Measurements from ENCODE around the gene HRC.
"Not testable (repeated sequence)": the region's sequence is repeated elsewhere in the genome, so short reads cannot be mapped to it uniquely, and the experiment has no call there.

The HRC gene

GRCh38 chr19:49133621-49134454, 21.4 kb downstream of the HRC start:
- peak; percentile 58 for DNase-seq

DNA sequence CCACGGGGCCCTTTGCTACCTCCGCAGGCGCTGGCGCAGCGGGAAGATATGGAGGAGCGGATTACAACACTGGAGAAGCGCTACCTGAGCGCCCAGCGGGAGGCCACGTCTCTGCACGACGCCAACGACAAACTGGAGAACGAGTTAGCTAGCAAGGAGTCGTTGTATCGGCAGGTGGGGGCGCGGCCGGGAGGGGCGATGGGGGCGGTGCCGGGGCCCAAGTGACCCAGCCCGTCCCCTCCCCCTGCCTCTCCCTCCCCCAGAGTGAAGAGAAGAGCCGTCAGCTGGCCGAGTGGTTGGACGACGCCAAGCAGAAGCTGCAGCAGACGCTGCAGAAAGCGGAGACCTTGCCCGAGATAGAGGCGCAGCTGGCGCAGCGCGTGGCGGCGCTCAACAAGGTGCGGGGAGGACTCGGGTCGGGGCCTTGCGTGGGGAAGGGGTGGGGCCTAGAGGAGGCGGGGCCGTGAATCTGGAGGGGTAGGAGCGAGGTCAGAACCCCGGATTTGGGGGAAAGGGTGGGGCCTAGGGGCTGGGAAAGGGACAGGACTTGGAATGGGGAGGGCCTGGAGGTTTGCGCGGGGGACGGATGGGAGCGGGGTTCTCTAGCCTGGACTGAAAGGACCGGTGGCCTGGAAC, 22.1 kb downstream of the HRC start:
- DNase-seq = no peak

- DNase-seq = no peak
Observed at GRCh38 chr19:49130325-49130724, 24.9 kb downstream of the HRC start.

GRCh38 chr19:49129238-49129583, 26.0 kb downstream of the HRC start:
- DNase-seq = peak; percentile 48

DNA sequence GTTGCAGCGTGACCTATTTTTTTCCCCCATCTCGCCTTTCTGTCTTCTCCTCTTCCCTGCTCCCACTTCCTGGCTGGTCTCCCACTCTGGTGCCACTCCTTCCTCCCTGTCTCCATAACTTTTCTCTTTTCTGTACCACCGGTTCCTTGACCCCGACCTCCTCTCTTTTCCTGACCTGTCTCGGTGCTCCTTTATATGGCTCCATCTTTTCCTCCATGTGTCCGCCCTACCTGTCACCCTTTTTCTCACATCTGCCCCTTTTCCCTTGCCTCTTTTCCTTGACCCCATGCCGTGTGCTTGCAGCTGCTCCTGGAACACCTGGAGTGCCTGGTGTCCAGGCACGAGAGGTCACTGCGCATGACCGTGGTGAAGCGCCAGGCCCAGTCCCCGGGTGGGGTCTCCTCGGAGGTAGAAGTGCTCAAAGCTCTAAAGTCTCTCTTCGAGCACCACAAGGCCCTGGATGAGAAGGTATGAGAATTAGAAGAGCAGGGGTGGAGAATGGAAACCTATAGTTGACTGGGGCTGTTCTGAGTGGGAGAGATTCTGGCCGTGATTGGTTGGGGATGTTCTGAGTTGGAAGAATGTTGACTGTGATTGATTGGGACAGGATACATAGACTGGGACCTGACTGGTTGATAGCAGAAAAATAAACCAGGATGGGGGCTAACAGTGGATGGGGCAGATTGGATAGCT, 26.5 kb downstream of the HRC start:
- DNase-seq = no peak

- DNase-seq = peak; percentile 97
Observed at GRCh38 chr19:49127674-49128544, 27.3 kb downstream of the HRC start.

DNA sequence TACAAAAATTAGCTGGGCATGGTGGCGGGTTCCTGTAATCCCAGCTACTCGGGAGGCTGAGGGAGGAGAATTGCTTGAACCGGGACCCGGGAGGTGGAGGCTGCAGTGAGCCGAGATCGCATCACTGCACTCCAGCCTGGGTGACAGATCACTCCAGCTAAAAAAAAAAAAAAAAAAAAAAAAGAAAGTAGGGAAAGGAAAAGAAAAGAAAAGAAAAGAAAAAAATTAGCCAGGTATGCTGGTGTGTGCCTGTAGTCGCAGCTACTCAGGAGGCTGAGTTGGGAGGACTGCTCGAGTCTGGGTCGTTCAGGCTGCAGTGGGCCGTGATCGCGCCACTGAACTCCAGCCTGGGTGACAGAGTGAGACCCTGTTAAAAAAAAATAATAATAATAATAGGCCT, 28.0 kb downstream of the HRC start:
- DNase-seq = not testable (repeated sequence)

DNA sequence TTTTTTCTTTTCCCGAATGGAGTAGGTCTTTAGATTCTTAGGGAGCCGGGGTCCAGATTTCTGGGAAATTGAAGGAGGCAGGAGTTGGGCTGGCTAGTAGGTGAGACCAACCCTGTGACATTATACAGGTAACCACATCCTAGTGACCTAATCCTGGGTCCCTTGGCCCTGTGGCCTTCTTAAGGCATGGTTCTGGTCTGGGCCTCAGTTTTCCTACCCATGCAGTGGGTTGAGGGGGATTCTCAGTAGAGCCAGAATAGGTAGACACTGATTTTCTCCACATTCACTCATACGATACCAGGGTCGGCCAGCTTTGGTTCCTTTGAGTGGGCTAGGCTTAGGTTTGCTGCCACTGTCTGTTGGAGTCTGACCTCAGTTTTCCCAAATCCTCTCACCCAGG, 28.6 kb downstream of the HRC start:
- DNase-seq = no peak

GRCh38 chr19:49125025-49125731, 30.0 kb downstream of the HRC start:
- no peak for DNase-seq

GRCh38 chr19:49123285-49123684, 31.9 kb downstream of the HRC start:
- DNase-seq = not testable (repeated sequence)

GRCh38 chr19:49121841-49122240, 33.4 kb downstream of the HRC start:
- not testable (repeated sequence) for DNase-seq

GRCh38 chr19:49120868-49121267, 34.3 kb downstream of the HRC start:
- no peak for DNase-seq

DNA sequence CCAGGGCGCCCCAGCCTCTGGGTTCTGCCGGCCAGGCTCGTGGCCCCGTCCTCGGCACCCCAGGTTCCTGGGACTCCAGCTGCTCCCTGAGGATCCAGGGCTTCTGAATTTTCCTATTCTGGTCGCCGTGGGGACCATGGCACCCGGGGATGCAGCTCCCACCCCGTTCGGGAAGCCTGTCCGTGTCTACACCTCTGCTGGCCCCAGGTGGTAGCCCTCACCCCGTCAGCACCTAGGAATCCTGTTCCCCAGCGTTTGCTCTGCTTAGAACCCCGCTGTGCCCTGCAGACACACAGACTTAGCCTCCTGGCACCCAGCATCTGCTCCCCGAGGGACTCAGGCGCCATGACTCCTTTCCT, 34.9 kb downstream of the HRC start:
- DNase-seq = no peak

DNA sequence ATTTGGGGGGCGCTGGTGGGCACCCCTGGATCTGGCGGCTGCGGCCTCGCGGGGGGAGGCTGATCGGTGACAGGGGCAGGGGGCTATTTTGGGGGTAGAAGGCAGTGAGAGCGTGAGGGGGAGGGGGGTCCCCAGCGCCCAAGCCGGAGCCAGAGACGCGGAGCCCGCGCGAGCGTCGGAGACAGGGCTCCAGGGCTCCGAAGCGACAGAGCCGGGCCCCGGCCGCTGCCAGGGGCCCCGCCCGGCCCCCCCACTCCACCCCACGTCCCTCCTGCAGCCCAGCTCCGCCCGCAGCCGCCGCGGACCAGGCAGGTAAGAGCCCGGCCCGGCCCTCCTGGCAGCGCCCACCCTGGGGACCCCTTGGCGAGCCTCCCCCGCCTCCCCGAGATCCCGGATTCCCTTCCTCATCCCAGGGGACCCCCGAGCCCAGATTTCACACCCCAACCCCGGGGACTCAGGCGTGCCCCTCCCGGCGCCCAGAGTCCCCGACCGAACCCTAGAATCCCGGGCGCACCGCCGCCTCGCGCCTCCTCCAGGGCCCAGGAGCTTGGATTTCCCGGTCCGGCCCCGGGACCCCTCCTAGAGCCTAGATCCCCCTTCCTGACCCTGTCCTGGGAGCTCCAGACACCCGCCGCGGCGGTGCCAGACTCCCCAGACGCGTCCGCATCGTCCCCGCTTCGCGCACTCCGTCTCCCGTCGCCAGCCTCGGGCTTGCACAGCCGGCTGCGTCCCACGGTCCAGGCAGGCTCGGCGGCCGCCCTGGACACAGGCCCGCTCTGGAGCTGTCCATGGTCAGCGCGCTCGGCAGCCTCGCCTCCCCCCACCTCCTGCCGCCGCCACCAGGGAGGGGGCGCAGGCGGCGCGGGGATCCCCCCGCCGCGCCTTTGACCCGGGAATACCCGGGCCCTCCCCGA, 35.5 kb downstream of the HRC start, which contains the start of gene PPFIA3:
TSS of gene PPFIA3 (plus strand) at position 134 of the 914 bp plus-strand sequence. CDS start 8,330 bp downstream, outside the sequence.
- peak; percentile 49 for DNase-seq

DNA sequence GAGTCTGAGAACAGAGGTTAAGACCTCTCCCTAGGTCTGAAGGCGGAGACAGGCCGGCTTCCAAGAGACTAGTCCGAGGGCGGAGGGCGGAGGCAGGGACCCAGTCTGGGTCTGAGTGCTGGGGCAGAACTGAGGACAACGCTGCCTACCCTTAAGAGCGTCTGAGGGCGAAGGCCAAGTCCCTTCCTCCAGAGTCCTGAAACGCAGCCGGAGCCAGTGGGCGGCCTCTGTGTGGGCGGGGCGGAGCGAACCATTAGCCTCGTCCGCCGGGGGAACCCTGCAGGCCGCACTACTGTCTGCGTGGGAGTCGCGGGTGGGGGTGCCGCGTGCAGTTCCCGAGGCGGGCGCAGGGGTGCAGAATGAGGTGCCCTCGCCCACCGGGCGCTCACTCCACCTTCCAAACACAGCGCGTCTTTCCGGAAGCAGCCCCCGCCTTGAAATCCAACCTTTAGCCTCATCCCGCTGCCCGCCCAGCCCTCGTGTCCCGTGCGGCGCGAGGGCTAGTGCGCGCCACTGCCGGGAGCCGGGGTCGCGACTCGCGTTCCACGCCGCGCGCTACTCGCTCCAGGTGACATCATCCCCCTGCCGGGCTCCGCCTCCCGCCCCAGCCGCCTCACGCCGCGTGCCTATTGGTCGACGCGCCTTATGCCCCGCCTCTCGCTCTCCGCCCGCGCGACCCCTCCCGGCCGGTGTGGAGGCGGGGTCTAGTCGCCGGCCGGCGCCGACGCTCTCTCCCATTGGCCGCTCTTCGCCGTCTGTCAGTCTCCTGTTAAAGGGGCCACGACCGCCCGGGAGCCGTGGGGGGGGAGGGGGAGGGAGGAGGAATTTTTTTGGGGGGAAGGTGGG, 36.4 kb downstream of the HRC start, which contains the start of gene C19orf73:
TSS of gene C19orf73 (minus strand) at position 579 of the 846 bp plus-strand sequence. CDS start at position 458, 121 bp downstream.
- peak; percentile 94 for DNase-seq

DNA sequence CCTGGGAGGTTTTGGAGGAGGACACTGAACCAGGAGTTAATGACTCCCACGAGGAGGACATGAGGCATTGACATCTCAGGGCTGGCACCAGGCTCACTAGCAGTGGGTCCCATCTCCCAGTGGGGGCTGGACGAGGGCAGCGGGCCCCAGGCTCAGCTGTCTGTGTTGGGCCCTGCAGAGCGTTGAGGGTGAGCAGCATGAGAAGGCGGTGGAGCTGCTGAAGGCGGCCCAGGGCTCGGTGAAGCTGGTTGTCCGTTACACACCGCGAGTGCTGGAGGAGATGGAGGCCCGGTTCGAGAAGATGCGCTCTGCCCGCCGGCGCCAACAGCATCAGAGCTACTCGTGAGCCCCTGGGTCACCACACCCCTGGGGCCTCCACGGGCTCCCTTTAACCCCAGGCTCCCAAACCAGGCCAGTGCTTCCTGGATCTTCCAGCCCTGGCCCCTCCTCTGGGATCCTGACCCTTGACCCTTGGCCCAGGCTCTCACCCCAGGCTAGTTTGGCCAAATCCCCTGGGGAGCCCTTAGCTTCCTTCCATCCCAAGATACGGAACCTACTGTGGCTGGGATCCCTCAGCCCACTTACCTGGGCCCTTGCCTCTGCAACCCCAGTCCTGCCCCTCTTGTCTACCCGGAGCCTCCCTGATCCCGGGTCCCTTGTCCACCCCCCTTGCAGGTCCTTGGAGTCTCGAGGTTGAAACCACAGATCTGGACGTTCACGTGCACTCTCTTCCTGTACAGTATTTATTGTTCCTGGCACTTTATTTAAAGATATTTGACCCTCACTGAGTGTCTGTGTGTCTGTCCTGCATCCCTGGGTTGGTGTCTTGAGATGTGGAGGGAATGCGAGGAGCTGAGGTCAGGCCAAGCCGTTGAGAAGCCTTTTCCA, 37.3 kb downstream of the HRC start:
- no peak for DNase-seq

DNA sequence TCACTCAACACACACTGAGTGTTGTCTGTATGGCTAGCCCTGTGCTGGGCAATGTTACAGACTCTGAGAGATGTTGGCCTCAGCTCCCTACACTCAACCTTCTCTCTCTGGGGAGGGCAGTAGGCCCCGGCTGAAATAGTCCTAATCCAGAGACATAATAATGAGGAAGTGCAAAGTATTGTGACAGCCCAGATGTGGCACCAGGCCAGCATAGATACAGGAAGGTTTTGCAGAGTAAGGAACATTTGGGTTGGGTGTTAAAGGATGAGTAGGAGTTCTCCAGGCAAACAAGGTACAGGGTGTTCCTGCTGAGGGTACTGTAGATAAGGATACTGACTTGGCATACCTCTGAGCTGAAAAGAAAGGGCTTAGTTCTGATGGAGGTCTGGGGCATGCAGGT, 38.7 kb downstream of the HRC start:
- no peak for DNase-seq

- DNase-seq = peak; percentile 66
Observed at GRCh38 chr19:49114630-49115363, 40.4 kb downstream of the HRC start.
